GM03348 (cell line): Measurements from ENCODE around the gene FOXN3.
"Not testable (repeated sequence)": the region's sequence is repeated elsewhere in the genome, so short reads cannot be mapped to it uniquely, and the experiment has no call there.

Experiments used
- DNase-seq: peaks from one replicate; pipeline ENCODE4 v3.0.0; 2012; ENCODE audit warnings: low spot score

Gene FOXN3

DNA sequence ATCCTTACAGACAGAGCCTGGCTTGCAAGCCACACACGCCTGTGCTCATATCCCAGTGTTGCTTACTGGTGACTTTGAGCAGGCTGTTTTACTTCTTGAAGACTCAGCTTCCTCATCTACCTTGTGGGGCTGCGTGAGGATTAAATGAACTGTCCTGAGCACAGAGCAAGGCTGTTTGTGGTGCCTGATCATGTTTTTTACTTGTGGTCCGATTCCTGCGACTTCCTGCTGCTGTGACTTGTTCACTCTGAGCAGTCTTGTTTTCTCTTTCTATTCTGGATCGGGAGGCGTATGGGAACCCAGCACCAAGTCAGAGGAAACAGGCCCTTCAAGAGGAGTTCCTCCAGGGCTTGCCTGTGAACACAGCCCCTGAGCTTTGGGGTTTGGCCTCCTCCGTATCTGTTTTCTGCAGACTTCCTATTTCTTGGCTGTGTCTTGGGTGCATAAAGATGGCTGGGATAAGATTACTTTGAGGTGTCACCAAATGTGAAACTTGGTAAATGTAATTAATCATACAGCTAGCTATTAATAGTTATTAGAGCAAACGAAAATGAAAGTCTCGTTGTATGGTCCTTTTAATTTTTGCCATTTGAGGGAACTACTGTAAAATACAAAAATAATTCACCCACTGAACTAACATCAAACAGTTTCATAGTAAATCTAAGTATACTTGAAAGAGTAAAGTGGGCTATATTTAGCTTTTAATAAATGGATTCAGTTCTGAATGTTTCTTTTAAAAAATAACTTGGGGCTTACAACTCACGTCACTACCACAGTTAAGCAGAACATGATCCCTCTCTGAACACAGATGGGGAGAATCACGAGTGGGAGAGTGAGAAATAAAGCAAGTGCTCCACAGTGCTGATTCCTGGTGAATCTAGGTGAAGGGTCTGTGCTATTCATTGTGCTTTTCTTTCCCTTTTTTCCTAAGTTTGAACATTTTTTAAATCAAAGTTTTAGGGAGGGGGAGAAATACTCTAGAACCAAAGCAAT, 251.5 kb downstream of the FOXN3 start:
- peak; percentile 11 for DNase-seq

- DNase-seq, result no peak
Observed at GRCh38 chr14:89164168-89165073, 252.6 kb downstream of the FOXN3 start.

- DNase-seq, result no peak
Observed at GRCh38 chr14:89163031-89163636, 253.9 kb downstream of the FOXN3 start.

DNA sequence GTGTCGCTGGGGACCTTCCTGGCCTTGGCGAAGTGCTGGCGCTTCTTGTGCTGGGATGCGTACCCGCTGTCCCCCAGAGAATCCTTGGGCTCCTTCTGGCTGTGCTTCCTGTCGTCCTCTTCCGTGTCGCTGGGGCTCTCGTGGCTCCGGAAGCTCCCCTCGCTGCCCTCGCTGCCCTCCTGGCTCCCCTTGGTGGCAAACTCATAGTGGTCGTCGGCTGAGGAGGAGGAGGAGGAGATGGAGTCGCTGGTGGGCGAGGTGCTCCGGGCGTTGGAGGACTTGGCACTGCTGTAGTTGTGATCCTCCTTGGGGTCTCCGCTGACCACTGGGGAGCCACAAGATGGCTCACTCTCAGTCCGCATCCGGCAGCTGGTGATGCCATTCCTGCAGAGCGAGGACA, 254.4 kb downstream of the FOXN3 start:
- DNase-seq, result no peak

DNA sequence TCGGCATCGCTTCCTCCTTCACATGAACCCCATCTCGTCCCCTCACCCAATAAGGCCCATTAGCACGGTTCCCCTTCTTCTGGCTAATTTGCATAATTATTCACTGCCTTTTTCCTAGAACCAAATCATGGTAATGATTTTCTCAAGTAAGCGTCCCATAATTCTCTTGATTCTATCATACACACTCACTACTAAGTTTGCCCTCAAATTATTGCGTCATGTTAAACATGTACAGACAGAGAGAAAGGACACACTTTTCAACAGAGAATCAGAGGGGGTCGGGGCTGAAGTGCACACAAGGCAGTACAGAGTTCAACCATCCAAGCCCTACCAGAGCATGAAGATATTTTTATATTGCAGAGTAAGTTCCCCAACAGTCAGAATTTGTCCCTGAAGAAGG, 256.6 kb downstream of the FOXN3 start:
- DNase-seq, result no peak

DNA sequence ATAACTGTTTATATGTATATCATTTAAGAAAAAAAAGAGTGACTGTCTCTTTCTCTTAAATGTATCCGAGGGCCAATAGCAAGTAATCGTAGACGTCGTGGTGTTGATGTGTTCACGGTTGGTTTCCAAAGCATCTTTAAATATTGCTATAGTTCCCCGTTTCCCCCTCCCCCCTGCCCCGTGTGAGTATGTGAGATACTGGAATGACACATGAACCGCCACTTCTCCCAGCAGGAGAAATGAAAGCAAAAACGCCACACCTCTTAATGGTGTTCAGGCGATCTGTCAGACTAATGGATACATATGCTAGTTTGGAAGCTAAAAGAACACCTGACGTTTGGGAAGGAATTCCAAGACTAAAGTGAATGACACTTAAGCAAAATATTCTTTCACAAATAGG, 258.3 kb downstream of the FOXN3 start:
- DNase-seq, result no peak

GRCh38 chr14:89158104-89158503, 258.9 kb downstream of the FOXN3 start:
- DNase-seq, result not testable (repeated sequence)

DNA sequence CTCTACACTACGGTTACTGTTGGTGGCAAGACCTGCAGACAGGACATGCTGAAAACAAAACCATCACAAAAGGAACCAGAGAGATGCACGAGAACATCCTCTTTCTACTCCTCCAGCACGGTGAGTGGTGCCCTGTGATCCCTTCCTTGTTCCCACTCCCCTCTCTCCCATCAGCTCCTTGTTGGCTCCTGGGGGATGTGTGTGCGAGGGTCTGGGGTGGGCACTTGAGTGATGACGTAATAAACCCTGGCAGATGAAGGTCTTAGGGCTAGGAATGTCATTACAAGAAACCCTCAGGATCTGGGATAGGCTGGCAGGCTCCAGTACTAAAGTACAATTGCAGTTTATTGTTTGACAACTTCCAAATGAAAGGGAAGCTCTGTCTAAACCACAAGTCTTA, 261.5 kb downstream of the FOXN3 start:
- DNase-seq, result no peak

DNA sequence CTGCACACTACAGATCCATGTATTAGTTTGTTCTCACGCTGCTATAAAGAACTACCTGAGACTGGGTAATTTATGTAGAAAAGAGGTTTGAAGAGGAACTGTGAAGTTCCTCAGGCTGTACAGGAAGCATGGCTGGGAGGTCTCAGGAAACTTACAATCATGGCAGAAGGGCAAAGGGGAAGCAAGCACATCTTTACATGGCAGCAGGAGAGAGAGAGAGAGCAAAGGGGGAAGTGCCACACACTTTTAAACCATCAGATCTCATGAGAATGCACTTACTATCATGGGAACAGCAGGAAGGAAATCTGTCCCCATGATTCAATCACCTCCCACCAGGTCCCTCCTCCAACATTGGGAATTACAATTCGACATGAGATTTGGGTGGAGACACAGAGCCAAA, 265.3 kb downstream of the FOXN3 start:
- DNase-seq, result not testable (repeated sequence)

- DNase-seq, result no peak
Observed at GRCh38 chr14:89146274-89146673, 270.8 kb downstream of the FOXN3 start.

GRCh38 chr14:89144642-89145041, 272.4 kb downstream of the FOXN3 start:
- DNase-seq, result no peak

- DNase-seq, result no peak
Observed at GRCh38 chr14:89144066-89144465, 273.0 kb downstream of the FOXN3 start.

GRCh38 chr14:89143595-89143994, 273.4 kb downstream of the FOXN3 start:
- no peak for DNase-seq

DNA sequence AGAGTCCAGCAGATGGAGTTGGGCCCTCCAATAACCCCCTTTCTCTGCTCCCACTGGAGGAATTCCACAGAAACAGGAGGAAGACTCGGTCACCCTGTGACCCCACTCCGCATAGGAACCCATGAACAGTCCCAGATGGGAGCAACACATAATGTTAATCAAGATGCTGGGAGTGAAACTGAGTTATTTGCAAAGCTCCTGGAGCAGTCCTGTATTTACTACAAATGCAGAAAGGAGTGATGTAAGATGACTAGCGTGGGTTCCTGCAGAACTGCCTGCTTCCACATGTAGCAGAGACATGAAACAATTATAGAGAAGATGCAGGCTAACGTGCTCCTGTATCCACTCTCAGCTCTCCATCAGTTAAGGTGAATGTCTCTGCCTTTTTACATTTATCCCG, 274.7 kb downstream of the FOXN3 start:
- DNase-seq, result no peak

GRCh38 chr14:89141862-89142261, 275.2 kb downstream of the FOXN3 start:
- no peak for DNase-seq

DNA sequence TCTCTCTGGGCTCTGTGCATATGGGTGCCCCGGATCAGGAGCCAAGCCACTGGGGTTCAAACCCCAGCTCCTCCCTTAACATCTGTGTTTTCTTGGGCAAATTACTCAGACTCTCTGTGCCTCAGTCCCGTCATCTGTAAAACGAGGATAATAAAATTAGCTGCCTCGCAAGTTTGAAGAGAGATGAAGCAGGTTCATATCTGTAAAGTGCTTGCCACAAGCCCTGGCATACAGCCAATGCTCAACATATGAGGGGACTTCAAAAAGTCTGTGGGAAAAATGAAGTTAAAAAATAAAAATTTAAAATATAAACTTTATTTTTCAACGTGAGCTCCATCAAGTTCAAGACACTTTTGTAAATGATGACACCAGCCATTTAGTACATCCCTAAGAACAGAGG, 276.7 kb downstream of the FOXN3 start:
- no peak for DNase-seq

DNA sequence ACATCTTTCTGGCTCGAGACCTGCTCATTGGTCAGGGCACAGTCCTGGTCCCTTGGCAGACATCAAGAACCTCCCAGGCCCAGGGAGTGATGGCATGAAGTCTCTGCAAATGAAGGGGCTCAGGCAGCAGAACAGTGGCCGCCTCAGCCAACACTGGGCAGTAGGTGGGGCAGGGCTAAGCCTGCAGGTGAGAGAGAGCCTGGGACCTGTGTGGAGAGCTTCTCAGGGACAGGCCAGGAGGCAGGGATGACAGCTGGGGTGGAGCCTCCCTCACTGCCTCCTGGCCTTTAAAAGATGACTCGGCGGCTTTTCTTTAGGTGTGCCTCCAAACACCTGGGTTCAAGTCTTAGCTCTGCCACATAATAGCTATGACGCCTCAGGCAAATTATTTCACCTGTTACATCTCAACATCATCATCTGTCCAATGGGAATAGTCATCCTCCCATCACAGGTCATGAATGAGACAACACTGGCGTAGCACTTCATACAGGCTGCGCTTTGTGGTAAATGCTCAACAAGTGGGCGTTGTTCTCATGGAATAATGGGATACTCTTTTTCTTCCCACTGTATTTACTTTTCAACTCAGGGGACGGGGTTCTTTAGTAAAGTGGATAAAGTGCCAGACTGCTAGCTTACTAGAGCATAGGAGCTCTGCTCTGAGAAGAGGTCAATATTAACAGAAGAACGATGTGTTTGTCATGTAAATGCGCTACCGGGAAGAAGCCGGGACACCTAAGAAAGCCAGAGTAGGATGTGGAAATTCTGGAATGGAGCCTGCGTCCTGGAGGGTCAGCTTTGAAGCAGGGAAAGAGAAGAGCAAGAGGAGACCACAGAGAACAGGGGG, 277.4 kb downstream of the FOXN3 start:
- no peak for DNase-seq

DNA sequence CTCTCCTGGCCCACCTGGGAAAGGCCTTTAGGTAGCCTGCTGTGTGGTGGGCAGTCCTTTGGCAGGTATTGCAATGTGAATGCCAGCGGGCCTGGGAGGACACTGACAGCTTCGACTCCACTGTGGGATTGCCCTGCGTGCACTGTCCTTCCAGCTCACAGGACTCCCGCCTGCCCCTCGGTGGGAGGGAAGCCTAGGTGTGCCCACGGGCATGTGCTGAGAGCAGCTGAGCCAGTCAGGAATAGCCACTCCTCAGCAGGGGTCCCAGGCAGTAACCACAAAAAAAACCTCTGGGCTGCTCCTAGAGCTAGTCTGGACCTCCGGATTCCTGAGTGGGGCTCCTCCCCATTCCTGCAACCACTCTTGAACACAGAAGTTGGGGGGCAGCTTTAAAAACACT, 278.2 kb downstream of the FOXN3 start:
- no peak for DNase-seq

- peak; percentile 95 for DNase-seq
Observed at GRCh38 chr14:89137526-89138163, 279.4 kb downstream of the FOXN3 start.

DNA sequence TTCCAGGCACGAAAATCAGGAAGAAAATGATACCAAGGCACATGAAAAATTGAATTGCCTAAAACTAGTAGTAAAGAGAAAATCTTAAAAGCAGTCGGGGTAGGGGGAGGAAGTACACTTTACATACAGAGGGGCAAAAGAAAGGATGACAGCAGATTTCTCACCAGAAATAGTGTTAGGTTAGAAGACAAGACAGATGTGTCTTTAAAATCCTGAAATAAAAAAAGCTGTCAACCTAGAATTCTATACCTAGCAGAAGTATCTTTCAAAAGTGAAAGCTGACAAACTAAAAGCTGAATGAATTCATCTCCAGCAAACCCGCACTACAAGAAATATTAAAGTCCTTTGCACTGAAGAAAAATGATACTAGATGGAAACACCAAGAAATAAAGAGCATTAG, 280.4 kb downstream of the FOXN3 start:
- no peak for DNase-seq

DNA sequence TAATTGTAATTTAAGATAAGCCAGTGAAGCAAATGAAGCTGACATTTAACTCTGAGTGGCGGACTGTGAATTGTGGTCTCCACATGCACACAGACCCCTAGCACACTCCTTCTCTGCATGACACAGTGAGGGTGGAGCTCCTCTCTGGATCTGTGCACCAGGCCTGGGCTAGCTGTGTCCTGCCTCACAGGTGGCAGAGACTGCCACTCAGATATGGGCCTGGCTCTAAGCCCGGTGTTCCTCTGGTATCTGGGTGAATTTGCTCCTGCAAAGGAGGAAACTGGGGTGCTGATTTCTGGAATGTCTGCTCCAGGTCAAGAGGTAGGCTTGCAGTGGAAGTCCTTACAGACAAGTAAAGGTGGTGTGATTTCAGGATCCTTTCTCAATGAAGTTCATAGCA, 282.4 kb downstream of the FOXN3 start:
- DNase-seq, result no peak
